Caco-2 (cell line): ENCODE measurements around the gene CNN3. TPM values are rescaled to one million over a fixed set of nuclear protein-coding genes. Genes with fewer than 3 reads are reported as not detected.

ENCODE experiments used
- BruUV-seq: library from RNA; stranded (reverse); fragments of 400-500 nt; replicated peaks from 2 replicates; lab custom pipeline; 2021; lab: Mats Ljungman, UMichigan
- CTCF ChIA-PET: fragments of 300-600 bp; sonication (Branson Sonifier 250); formaldehyde crosslinking; loops from one replicate; lab custom pipeline; 2022; ENCODE audit warnings: antibody characterized with exemption; lab: Charles Lee
- POLR2A ChIA-PET: fragments of 300-600 bp; sonication (Branson Sonifier 250); formaldehyde crosslinking; loops from one replicate; lab custom pipeline; 2022; ENCODE audit warnings: antibody characterized with exemption; lab: Charles Lee
- DNase-seq, 2 experiments: peaks; one replicate each; pipeline versions ENCODE4 v3.0.0 to v3.0.0-alpha.2; 2020 to 2022
- H3K27me3 ChIP-seq: replicated peaks from 2 replicates; pipeline ENCODE4 v1.6.0; 2011; ENCODE audit warnings: low read length; ENCODE audit not compliant: control insufficient read depth, insufficient read depth
- H3K36me3 ChIP-seq: 2 replicates; pipeline ENCODE4 v1.5.1; 2011; ENCODE audit warnings: low read length; ENCODE audit not compliant: control insufficient read depth, insufficient read depth
- H3K4me1 ChIP-seq: fragments of 250-450 bp; sonication (Bioruptor Pico); 2 replicates; pipeline ENCODE4 v1.5.1; 2020; ENCODE audit warnings: mild to moderate bottlenecking
- H3K4me3 ChIP-seq: 2 replicates; pipeline ENCODE4 v1.5.1; 2011; ENCODE audit warnings: low read depth, mild to moderate bottlenecking, control low read depth, low read length
- H3K9me3 ChIP-seq: fragments of 250-450 bp; sonication (Bioruptor Pico); 2 replicates; pipeline ENCODE4 v1.5.1; 2020; ENCODE audit warnings: mild to moderate bottlenecking, moderate library complexity
- H3K27ac Mint-ChIP-seq: one replicate; pipeline ENCODE4 v1.8.0; 2022; ENCODE audit warnings: mixed read lengths; ENCODE audit not compliant: unreplicated experiment
- H3K27me3 Mint-ChIP-seq: one replicate; pipeline ENCODE4 v1.8.0; 2022; ENCODE audit warnings: mixed read lengths; ENCODE audit not compliant: insufficient read depth, unreplicated experiment
- H3K36me3 Mint-ChIP-seq: one replicate; pipeline ENCODE4 v1.8.0; 2022; ENCODE audit warnings: mild to moderate bottlenecking, mixed read lengths; ENCODE audit not compliant: insufficient read depth, unreplicated experiment
- H3K4me1 Mint-ChIP-seq: one replicate; pipeline ENCODE4 v1.8.0; 2022; ENCODE audit warnings: low read depth, mixed read lengths; ENCODE audit not compliant: unreplicated experiment
- H3K4me3 Mint-ChIP-seq: one replicate; pipeline ENCODE4 v1.8.0; 2022; ENCODE audit warnings: mild to moderate bottlenecking, moderate library complexity, mixed read lengths; ENCODE audit not compliant: unreplicated experiment
- H3K9me3 Mint-ChIP-seq: one replicate; pipeline ENCODE4 v1.8.0; 2022; ENCODE audit warnings: mixed read lengths; ENCODE audit not compliant: unreplicated experiment
- intact Hi-C: fragments of 100-400 bp; cut with micrococcal nuclease; formaldehyde crosslinking; loops from one replicate; pipeline ENCODE4 v1.10.0; 2022; ENCODE audit not compliant: unreplicated experiment
- total RNA-seq: library from RNA; stranded (reverse); gene quantifications from 2 replicates; pipeline ENCODE4 v1.2.3, GENCODE V29; 2022
- TF ChIP-seq, protein P1 (sequence below), 2 experiments: fragments of 200-600 bp in 1 of 2; IDR thresholded peaks; 1 replicate in 1 of 2; 2 replicates in 1 of 2; pipeline versions ENCODE4 v1.5.1 to v1.8.0; 2011 to 2022; ENCODE audit warnings: antibody characterized with exemption in 1 of 2, control low read depth in 1 of 2, inconsistent platforms in 1 of 2, low read depth in 1 of 2, low read length in 1 of 2, mild to moderate bottlenecking in 1 of 2, moderate library complexity in 1 of 2; ENCODE audit not compliant: insufficient read depth in 1 of 2, severe bottlenecking in 1 of 2, unreplicated experiment in 1 of 2

The CNN3 gene
- total RNA-seq, 1 experiment from 2014 or later = 329 TPM

DNA sequence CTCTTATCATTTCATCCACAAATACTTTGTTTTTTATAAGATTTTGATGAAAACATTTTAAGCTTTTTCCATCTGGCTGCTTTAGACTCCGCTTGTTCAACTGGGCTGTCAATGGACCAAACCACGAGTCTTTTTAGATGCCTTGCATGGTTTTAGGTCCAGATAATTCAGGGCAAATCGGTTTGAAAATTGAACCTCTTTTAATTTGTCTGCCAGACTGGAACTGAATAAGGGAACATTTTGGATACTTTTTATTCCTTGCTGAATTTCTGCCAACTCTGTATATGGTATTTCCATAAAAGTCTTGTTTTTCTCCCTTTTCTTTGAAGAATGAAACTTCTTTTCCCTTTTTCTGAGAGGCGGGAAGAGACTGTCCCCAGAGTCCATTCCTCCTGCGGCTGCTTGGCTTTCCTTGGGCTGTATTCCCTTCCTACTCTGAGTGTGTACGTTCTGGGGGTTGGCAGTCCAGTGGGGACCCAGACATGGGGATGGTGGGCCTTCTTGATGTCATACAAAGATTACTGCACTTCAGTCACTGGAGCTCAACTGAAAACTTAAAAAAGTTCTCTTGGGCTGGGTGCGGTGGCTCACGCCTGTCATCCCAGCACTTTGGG is 46.5 kb upstream of the CNN3 start:
- H3K4me1 ChIP-seq = 0 out of 2 replicates have a peak, but pooled peaks cover 7% of the 10 kb centered on the region
- Mint-ChIP-seq H3K4me1 (no peaks in the 10 kb centered on the region), H3K4me3 (no peak overlapping the region), H3K27me3 (no peaks in the 10 kb centered on the region), H3K27ac (no peak overlapping the region), H3K9me3 (no peaks in the 10 kb centered on the region), H3K36me3 (no peaks in the 10 kb centered on the region)
- ChIA-PET POLR2A (no interaction called here), CTCF (no interaction called here)
- intact Hi-C loops = no loop called here
- no peaks in the 10 kb centered on the region for H3K9me3 ChIP-seq
- TF ChIP-seq, protein P1, sequence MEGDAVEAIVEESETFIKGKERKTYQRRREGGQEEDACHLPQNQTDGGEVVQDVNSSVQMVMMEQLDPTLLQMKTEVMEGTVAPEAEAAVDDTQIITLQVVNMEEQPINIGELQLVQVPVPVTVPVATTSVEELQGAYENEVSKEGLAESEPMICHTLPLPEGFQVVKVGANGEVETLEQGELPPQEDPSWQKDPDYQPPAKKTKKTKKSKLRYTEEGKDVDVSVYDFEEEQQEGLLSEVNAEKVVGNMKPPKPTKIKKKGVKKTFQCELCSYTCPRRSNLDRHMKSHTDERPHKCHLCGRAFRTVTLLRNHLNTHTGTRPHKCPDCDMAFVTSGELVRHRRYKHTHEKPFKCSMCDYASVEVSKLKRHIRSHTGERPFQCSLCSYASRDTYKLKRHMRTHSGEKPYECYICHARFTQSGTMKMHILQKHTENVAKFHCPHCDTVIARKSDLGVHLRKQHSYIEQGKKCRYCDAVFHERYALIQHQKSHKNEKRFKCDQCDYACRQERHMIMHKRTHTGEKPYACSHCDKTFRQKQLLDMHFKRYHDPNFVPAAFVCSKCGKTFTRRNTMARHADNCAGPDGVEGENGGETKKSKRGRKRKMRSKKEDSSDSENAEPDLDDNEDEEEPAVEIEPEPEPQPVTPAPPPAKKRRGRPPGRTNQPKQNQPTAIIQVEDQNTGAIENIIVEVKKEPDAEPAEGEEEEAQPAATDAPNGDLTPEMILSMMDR (IDR thresholded peaks at IDR 0.05; ENCODE audit: insufficient read depth in 1 of 2, low read depth in 1 of 2, low read length in 1 of 2, severe bottlenecking in 1 of 2, unreplicated experiment in 1 of 2) = no peak
- no peak for DNase-seq
- BruUV-seq = no TSS peak
- no peak overlapping the region for H3K4me3 ChIP-seq
- H3K27me3 ChIP-seq = no peaks in the 10 kb centered on the region
- H3K36me3 ChIP-seq = no peaks in the 10 kb centered on the region

DNA sequence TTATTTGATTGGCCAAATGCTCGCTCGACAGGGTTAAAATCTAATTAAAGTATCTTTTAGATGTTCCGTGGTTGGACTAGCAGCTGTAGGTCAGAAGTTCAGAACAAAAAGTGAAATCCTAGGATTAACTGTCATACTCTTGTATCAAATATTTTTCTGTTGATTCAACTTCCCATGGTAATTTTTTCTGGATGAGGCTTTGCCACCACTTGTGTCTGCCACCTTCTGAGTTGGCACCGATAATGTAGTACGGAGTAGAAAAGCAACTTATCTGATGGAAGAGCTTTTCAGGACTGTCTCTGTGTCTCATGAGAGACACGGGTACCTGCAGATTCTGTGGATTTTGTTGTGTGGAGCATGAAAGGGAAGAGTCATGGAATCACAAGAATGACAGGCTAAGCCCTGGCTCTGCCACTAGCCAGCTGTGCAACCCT is 44.6 kb upstream of the CNN3 start:
- no peak for DNase-seq
- Mint-ChIP-seq H3K4me1 (no peaks in the 10 kb centered on the region), H3K27me3 (no peaks in the 10 kb centered on the region), H3K36me3 (no peaks in the 10 kb centered on the region), H3K4me3 (no peak overlapping the region), H3K27ac (no peak overlapping the region), H3K9me3 (no peaks in the 10 kb centered on the region)
- BruUV-seq = no TSS peak
- intact Hi-C loops = no loop called here
- no peaks in the 10 kb centered on the region for H3K36me3 ChIP-seq
- ChIA-PET CTCF (no interaction called here), POLR2A (no interaction called here)
- H3K27me3 ChIP-seq = no peaks in the 10 kb centered on the region
- TF ChIP-seq, protein P1 (IDR thresholded peaks at IDR 0.05; ENCODE audit: insufficient read depth in 1 of 2, low read depth in 1 of 2, low read length in 1 of 2, severe bottlenecking in 1 of 2, unreplicated experiment in 1 of 2) = no peak
- H3K4me3 ChIP-seq = no peak overlapping the region
- 0 out of 2 replicates have a peak, but pooled peaks cover 5% of the 10 kb centered on the region for H3K4me1 ChIP-seq
- no peaks in the 10 kb centered on the region for H3K9me3 ChIP-seq

DNA sequence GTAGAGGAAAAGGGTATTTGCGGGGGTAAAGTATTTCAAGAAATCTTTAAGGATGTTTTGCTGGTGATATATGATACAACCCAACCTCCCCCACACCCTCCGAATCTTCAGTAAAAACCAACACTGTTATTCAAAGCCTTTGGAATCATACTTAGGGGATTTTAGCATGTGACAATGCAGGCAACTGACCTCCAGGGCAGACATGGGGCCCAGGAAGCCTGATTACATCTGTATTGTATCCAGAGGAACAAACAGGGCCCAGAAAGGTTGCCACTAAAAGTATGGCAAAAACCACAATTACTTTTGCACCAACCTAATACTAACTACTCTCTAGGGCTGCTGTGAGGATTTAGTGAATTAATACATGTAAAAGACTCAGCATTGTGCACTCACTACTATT is 43.9 kb upstream of the CNN3 start:
- CTCF ChIA-PET = no interaction called here
- H3K27me3 ChIP-seq = no peaks in the 10 kb centered on the region
- Mint-ChIP-seq H3K27me3 (no peaks in the 10 kb centered on the region), H3K4me3 (no peak overlapping the region), H3K4me1 (no peaks in the 10 kb centered on the region), H3K9me3 (no peaks in the 10 kb centered on the region), H3K27ac (no peak overlapping the region), H3K36me3 (no peaks in the 10 kb centered on the region)
- H3K9me3 ChIP-seq = no peaks in the 10 kb centered on the region
- POLR2A ChIA-PET = no interaction called here
- TF ChIP-seq, protein P1 (IDR thresholded peaks at IDR 0.05; ENCODE audit: insufficient read depth in 1 of 2, low read depth in 1 of 2, low read length in 1 of 2, severe bottlenecking in 1 of 2, unreplicated experiment in 1 of 2) = no peak
- DNase-seq = no peak
- no peaks in the 10 kb centered on the region for H3K36me3 ChIP-seq
- intact Hi-C loops = no loop called here
- BruUV-seq = no TSS peak
- 0 out of 2 replicates have a peak, but pooled peaks cover 5% of the 10 kb centered on the region for H3K4me1 ChIP-seq
- H3K4me3 ChIP-seq = no peak overlapping the region
